Upper lobe of right lung (tissue), 1 donor: ENCODE results near the gene CEBPG. TPM values are rescaled to one million over a fixed set of nuclear protein-coding genes. Genes with fewer than 3 reads are reported as not detected.
A peak's percentile ranks its signal among the peaks of the same experiment; 100 is the strongest.

ENCODE experiments used
- ATAC-seq: fragments of 200-7000 bp; cut with Tn5 transposase; one replicate; pipeline ENCODE4 v1.9.1; 2020; ENCODE audit warnings: mild to moderate bottlenecking, moderate library complexity
- DNase-seq: peaks from one replicate; pipeline ENCODE4 v3.0.0-alpha.2; 2020
- H3K27ac ChIP-seq: fragments of 200-600 bp; one replicate; pipeline ENCODE4 v1.8.0; 2022
- H3K27me3 ChIP-seq: fragments of 200-600 bp; one replicate; pipeline ENCODE4 v1.8.0; 2022; ENCODE audit warnings: mild to moderate bottlenecking
- H3K36me3 ChIP-seq: fragments of 200-600 bp; one replicate; pipeline ENCODE4 v1.8.0; 2022
- H3K4me1 ChIP-seq: fragments of 200-600 bp; one replicate; pipeline ENCODE4 v1.8.0; 2022
- H3K4me3 ChIP-seq: fragments of 200-600 bp; one replicate; pipeline ENCODE4 v1.8.0; 2022; ENCODE audit warnings: mild to moderate bottlenecking
- H3K9me3 ChIP-seq: fragments of 200-600 bp; one replicate; pipeline ENCODE4 v1.8.0; 2022
- CTCF ChIP-seq: fragments of 200-600 bp; IDR thresholded peaks from one replicate; pipeline ENCODE4 v1.8.0; 2022; ENCODE audit warnings: antibody characterized with exemption
- intact Hi-C: fragments of 100-400 bp; cut with DNase I; formaldehyde crosslinking; loops from one replicate; pipeline ENCODE4 v1.11.0; 2022
- total RNA-seq: library from RNA; stranded (reverse); fragmentation: NEBNext Ultra II Directional; extraction: Animal tissue kit (Norgen Biotek cat#: 25700); gene quantifications from one replicate; pipeline ENCODE4 v1.2.1, GENCODE V29; 2021
- donor health status: DM: no; HTN: yes; CAD: no; lungs with severe emphysema.

CEBPG gene
- total RNA-seq, 1 donor from 2014 or later = 32.3 TPM

- Histone ChIP-seq H3K27ac (peak overlapping the region; percentile 42), H3K36me3 (no peaks in the 10 kb centered on the region), H3K4me3 (no peak overlapping the region), H3K4me1 (peaks cover 56% of the 10 kb centered on the region), H3K27me3 (no peaks in the 10 kb centered on the region), H3K9me3 (no peaks in the 10 kb centered on the region)
- intact Hi-C loops = no loop called here
- ATAC-seq (no peak), DNase-seq (no peak)
- TF ChIP-seq CTCF = no peak
These were observed 21.4 kb downstream of the CEBPG start for GRCh38 chr19:33394723-33395560.

GRCh38 chr19:33395561-33396550, 22.3 kb downstream of the CEBPG start:
- H3K27ac ChIP-seq = no peak overlapping the region
- peak; percentile 7 for ATAC-seq
- no peak for TF ChIP-seq CTCF
- peaks cover 47% of the 10 kb centered on the region for H3K4me1 ChIP-seq
- DNase-seq = peak; percentile 82
- no peaks in the 10 kb centered on the region for H3K9me3 ChIP-seq
- no peak overlapping the region for H3K4me3 ChIP-seq
- no peaks in the 10 kb centered on the region for H3K36me3 ChIP-seq
- no peaks in the 10 kb centered on the region for H3K27me3 ChIP-seq
- intact Hi-C loops = no loop called here

- no peak overlapping the region for H3K27ac ChIP-seq
- no peaks in the 10 kb centered on the region for H3K36me3 ChIP-seq
- DNase-seq = peak; percentile 62
- no peak for TF ChIP-seq CTCF
- no peaks in the 10 kb centered on the region for H3K9me3 ChIP-seq
- H3K27me3 ChIP-seq = no peaks in the 10 kb centered on the region
- no peak for ATAC-seq
- intact Hi-C loops = no loop called here
- H3K4me1 ChIP-seq = peaks cover 38% of the 10 kb centered on the region
- H3K4me3 ChIP-seq = no peak overlapping the region
These were observed 23.4 kb downstream of the CEBPG start for GRCh38 chr19:33396701-33397535.

- peak; percentile 54 for DNase-seq
- Histone ChIP-seq H3K4me3 (no peak overlapping the region), H3K9me3 (no peaks in the 10 kb centered on the region), H3K4me1 (peaks cover 29% of the 10 kb centered on the region), H3K27me3 (no peaks in the 10 kb centered on the region), H3K27ac (no peak overlapping the region), H3K36me3 (no peaks in the 10 kb centered on the region)
- no peak for TF ChIP-seq CTCF
- intact Hi-C loops = no loop called here
- ATAC-seq = no peak
These were observed 24.2 kb downstream of the CEBPG start for GRCh38 chr19:33397536-33398360.
